ENCODE data around the gene C15orf61. TPM values are rescaled to one million over a fixed set of nuclear protein-coding genes. Genes with fewer than 3 reads are reported as not detected.

The C15orf61 gene
- total RNA-seq, 2 donors from 2014 or later: 9.8 to 10.1 TPM

DNA sequence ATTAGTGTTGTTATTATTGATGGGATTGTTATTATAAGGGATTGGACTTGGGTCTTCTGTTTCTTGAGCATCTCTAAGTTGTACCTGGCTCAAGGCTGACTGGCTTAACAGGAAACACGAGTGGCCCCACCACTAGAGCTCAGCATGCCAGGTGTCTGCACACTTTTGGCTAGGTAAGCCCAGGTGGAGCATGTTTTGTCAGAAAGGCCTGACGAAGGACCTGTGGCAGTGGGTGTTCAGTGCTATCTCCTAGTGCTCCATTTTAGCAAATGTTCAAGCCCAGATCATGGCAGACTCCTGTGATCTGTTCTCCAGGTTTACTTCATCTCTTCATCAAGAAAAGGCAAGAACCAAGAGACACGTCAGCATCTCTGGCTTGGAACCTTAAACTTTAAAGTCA is 24.9 kb downstream of the C15orf61 start:
- DNase-seq (no peak), ATAC-seq (no peak)
- intact Hi-C loops (cut with DNase I): no loop called here

DNA sequence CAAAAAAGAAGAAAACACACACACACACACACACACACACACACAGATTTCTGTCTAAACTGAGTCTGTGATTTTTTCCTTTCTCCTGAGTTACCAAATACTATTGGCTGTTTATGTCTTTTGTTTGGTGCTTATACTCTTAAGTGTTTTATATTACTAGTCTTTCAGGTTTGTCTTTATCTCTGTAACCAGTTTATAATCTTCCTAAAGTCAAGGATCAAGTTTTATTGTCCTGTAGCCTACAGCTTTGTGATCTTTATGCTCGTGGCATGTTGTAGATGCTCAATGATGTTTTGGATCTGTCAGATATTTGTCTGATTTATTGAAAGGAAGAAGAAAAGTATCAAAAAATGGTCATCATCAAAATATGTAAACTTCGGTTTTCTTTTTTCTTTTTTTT is 26.1 kb downstream of the C15orf61 start:
- intact Hi-C loops (cut with DNase I): no loop called here
- ATAC-seq: no peak

DNA sequence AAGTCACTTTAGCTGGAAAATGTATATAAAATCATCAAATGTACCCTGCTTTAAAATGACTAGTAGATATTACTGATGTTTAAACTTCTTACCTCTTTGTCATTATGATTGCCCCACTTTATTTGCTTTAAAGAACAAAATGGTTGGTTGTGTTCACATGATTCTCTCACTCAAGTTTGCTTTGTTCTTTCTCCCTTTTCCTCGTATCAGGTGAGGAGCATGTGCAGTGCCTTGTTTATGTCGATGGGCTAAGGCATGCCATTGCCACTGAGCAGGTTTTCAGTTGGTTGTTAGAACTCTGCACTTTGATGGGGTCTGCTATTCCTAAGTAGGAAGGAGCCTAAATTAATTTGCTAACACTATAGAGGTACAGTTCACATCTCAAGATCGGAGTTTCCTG is 26.9 kb downstream of the C15orf61 start:
- intact Hi-C loops (cut with DNase I): no loop called here
- ATAC-seq (no peak), DNase-seq (no peak)

More for the DNA sequence above, 26.1 kb downstream of the C15orf61 start:
- DNase-seq: no peak

DNA sequence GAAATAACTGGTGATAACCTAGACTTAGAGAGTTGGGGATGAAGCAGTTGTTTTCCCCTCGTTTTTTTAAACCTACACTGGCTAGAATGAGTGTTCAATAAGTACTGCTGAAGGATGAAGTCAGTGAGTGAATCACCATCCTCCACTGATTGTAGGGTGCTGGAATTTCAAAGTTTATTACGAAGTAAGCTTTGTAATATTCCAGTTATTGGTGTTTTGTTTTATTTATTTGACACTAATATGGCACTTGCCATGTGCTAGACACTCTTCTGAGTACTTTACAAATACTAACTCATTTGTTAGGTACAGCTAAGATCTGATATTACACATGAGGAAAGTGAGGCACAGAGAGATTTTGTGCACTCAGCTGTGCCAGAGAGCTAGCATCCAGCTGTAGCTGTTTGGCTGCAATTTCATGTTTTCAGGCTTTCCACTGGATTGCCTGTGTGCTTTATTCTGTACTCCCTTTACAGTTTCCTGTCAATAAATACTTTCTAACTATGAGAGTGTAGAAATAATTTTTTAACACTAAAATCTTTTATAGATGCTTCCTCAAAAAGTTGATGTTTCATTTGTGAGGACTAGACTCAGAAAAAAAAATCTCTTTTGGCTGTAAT is 27.4 kb downstream of the C15orf61 start:
- ATAC-seq (peak in 1 of 2 donors; percentile 58), DNase-seq (no peak)
- intact Hi-C loops (cut with DNase I): no loop called here

DNA sequence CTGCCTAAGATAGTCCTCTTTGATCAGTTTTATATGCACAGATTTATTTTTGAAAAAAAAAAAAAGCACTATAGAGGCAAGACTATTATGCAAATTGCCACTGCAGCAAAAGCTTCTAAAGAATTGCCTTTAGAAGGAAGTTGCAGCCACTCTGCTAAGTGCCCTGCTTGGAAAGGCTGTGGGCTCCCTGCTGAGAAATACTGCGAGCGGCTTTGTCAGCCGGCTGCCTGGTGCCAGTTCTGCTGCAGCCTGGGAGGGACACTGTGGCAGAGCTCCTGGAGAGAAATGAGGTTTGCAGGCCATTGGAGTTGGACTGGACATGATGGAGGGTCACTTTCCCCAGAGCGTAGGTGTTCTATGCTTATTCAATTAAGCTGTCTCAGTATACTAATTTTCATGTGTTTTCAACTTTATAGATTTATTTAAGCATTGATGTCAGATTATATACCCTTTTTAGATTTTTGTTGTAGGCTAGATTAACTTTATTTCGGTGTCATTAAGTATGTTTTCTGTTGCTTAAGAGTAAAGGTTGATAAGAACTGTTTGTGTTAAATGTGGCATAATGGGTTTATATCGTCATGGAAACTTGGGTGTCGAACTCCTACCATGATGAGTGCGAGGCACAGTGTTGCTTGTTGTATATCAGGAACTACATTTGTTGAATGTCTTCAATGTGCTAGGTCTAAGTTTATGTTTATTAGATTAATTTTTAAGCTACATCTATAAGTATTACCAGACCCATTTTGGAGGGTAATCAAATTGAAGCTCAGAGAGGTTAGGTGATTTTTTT is 28.1 kb downstream of the C15orf61 start:
- intact Hi-C loops (cut with DNase I): no loop called here
- ATAC-seq (peak; percentile 66 to 68), DNase-seq (no peak)

DNA sequence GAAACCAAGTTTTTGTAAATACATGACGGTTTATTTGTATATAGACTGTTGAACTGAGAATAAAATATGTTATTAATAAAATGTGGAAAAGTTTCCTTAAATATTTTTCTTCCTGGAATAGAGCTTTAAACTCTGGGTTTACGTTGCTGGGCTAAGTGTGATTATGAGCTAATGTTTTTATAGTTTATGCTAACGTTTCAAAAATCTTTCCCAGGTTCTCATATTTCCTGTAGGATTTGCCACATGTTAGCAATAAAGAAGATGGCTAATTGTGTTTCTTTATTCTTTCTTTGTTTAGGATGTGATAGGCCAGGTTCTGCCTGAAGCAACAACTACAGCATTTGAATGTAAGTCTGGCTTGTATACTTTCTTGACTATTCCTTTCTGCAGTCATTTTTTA is 28.8 kb downstream of the C15orf61 start:
- ATAC-seq: no peak
- intact Hi-C loops (cut with DNase I): no loop called here
- DNase-seq: no peak

DNA sequence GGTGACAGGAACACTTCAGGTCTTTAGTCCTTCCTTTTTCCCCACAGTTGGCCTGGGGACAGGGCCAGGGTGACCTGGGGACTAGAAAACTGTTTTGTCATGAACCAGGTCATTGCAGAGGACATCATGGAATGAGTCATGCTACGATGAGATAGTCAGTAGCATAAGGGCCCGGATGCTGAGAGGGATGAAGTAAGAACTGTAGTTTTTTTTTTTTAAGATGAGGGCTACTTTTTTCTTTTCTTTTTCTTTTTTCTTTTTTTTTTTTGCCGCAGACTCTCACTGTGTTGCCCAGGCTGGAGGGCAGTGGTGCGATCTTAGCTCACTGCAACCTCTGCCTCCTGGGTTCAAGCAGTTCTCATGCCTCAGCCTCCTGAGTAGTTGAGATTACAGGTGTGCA is 29.6 kb downstream of the C15orf61 start:
- DNase-seq: no peak
- intact Hi-C loops (cut with DNase I): no loop called here
- ATAC-seq: peak in 1 of 2 donors; percentile 74

DNA sequence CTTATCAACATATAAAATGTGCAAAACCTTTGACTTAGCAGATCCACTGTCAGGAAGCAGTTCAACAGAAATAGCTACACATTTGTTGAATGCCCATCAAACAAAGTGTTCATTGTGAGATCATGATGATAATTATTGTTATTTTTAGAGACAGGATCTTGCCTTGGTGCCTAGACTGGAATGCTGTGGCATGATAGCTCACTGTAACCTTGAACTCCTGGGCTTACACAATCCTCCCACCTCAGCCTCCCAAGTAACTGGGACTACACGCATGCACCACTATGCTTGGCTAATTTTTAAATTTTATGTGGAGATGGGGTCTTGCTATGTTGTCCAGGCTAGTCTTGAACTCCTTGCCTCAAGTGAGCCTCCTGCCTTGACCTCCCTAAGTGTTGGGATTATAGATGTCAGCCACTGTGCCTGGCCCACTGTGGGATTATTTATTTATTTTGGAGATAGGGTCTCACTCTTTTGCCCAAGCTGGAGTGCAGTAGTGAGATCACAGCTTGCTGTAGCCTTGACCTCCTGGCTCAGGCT is 30.3 kb downstream of the C15orf61 start:
- ATAC-seq (no peak), DNase-seq (no peak)
- intact Hi-C loops (cut with DNase I): no loop called here

DNA sequence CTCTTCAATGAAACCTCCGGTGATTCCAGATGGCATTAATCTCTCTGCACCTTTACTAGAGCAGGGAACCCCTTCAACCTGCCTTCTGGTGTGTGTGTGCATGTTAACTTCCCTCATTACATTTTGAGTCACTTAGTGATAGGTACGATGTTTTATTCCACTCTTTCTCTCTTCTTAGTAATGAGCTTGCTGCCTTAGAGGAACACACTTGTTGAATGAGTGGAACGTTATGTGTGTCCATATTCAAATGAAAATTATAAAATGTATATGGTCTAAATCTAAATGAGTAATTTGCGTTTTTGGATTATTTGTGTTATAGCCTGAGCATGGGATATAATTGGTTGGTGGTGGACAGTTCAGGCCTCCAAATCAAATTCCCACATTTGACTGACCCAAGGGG is 33.6 kb downstream of the C15orf61 start:
- no peak for DNase-seq
- ATAC-seq: no peak
- intact Hi-C loops (cut with DNase I): no loop called here

DNA sequence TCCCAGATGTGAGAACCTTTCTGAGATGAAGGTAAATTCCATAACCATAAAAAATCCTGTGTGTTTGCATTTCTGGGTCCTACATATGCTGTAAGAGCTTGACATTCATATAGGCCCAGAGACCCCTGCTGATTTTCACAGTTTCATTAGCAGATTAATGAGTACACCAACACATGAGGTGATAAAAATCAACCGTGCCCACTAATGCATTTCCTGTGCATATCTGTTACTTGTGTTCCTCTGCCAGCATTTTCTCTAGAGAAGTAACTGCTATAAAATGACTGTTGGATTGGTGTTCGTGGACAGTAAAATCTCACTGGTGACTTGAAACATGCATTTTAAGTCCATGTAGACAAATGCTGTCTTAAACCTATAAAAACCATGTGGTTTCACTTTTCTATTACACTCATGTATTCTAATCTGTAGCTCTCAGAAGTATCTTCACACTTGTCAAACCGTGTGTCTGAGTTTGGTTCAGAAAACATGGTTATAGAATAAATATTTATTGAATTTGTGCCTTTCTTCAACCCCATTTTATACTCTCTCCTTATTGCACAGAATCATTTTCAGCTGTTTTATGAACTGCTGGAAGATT is 36.1 kb downstream of the C15orf61 start:
- intact Hi-C loops (cut with DNase I): no loop called here
- ATAC-seq: no peak
- no peak for DNase-seq

DNA sequence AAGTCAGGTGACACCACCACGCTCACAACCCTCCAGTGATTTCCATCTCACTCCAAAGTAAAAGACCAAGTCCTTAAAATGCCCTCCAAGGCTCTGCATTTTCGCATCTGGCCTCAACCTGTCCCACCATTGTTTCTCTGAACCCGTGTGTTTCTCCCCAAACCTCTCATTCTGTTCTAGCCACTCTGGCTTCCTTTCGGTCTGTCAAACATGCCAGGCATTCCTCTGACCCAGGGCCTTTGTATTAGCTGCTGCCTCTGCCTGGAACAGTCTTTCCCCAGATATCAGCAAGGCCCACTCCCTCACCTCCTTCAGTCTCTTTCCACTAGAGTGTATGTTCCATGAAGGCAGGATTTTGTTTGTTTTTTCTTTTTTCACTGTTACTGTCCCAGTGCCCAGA is 37.6 kb downstream of the C15orf61 start:
- ATAC-seq: no peak
- intact Hi-C loops (cut with DNase I): no loop called here
- no peak for DNase-seq

DNA sequence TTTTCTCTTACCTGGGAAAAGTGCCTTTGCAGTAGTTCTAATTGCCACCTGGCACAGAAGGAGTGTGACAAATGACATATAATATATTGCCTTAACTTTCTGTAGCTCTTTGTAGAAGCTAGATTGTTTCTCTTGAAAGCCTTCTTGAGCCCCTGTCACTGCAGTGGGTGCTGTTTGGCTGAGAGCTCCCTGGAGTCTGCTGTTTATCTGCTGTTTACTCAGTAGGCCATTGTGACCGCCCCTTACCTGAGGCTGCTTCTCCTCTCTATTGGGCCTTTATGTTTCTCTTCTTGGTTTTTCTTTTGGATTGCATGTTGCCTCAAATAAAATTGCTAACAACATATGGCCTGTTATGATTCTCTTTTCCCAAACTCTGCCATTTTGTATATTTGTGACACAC is 38.2 kb downstream of the C15orf61 start:
- DNase-seq (no peak), ATAC-seq (no peak)

DNA sequence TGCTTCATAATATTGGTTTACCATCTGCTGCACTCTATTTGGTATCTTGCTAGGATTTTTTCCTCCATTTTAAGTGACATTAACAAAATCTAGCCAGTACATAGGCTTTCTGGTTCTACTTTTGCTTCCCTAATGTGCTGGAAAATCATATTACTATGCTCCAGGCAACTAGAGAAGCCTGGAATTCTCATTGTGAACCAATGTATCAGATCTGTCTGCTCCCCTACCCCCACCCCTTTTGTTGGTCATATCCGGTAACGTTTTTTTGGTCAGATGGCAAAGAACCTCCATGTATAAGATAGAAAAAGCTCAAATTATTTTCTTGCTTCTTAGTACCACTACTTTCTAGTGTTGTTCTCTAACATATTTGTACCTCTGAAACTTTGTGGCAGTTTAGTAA is 38.6 kb downstream of the C15orf61 start:
- intact Hi-C loops (cut with DNase I): no loop called here
- DNase-seq (no peak), ATAC-seq (no peak)

More for the DNA sequence above, 38.2 kb downstream of the C15orf61 start:
- intact Hi-C loops (cut with DNase I): no loop called here

DNA sequence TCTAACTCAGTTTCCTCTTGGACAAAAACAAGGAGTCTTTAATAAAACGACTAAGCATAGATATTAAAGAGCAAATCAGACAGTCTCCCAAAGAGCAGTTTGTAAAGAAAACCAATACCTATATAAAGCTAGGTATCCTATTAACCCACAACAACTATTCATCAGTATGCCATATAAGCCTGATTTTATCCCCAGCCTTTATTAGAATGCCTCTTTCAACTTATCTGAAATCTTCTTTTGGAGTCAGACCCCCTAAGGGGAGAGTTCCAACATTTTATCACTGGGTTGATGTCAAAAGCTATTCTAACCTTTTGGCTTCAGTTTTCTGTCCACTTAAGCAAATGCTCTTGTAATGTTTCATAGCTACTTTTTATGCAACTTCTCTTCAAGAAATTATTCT is 39.4 kb downstream of the C15orf61 start:
- ATAC-seq: no peak
- DNase-seq: no peak
- intact Hi-C loops (cut with DNase I): no loop called here

DNA sequence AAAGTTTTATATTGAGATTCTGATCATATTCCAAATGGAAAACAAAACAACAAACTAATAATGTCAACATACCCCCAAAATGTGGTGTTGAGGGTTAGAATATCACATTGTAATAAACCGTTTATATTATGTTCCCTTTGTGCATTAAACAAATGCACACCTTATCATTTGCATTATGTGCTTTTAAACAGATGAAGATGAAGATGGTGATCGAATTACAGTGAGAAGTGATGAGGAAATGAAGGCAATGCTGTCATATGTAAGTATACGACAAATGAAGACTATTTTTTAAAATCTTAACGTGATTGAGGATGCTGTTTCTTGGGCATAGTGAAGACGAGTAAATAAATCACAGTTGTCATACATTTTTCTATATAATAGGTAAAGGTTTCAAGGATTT is 42.2 kb downstream of the C15orf61 start:
- DNase-seq (no peak), ATAC-seq (no peak)
- intact Hi-C loops (cut with DNase I): no loop called here

DNA sequence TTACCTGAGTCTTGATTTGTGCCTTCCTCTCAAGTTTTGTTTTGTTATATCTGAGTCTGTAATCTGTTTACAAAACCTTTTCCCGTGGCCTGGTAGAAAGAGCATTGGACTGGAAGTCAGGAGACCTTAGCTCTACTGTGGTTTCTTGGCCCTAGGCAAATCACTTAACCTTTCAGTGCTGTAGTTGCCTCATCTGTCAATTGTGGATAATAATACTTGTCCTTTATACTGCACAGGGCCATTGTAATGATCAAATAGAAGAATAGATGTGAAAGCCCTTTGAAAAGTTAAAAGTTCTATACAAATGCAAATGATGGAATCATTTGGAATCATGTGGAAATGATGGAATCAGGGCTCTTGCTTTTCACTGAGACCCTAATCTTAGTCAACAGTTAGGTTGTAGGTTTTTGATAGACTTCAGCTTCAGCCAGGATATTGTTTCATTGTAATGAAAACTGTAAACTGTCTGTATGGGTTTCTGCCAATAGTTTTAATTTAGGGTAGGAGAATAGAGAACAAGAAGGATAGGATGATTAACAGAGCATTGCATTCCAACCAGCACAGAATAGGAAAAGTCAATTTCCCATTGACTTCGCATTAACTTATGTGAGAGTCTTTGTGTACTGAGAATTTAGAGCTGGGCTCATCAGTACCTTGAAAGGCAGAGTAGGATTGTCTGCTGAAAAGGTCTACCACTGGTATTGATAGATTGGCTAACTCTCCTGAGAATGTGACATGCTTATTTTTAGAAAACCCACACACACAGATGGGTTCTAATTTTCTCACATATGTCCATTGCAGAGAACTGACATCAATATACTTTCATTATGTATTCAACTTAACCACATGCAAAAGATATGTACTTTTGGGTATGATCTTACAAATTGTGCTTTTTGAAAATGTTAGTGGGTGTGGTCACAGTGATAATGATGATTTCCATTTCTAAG is 43.4 kb downstream of the C15orf61 start:
- DNase-seq (no peak), ATAC-seq (no peak)
- intact Hi-C loops (cut with DNase I): no loop called here

DNA sequence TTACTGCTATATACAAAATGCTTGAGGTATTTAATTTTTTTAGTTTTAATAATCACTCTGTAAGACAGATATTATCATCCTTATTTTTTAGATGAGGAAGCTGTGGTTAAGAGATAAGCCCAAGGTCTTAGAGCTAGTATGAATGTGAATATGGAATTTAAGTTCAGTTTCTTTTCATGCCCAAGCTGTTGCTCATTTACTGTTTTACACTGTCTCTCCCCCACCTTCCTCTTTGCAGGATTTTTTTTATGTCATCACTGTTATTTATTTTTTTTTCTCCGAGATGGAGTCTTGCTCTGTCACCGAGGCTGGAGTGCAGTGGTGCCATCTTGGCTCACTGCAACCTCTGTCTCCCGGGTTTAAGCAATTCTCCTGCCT is 44.0 kb downstream of the C15orf61 start:
- intact Hi-C loops (cut with DNase I): no loop called here
- ATAC-seq (no peak), DNase-seq (no peak)

DNA sequence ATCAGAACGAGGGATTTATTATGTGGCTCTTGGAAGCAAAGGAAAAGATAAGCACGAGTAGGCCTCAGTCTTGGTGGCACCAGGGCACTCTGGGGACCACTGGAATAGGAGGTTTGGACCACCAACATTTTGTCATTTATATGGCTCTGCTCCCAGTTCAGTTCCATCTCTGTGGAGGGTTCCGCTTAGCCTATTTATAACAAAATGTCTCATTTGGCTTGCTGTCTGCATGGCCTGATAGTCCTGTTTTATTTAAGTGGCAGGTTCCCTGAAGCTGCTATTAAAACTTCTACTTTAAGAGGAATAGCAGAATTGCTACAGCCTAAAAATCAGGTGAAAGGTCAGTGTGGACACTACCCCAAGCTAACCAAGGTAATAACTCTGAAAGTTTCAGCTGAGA is 48.7 kb downstream of the C15orf61 start:
- DNase-seq: no peak
- intact Hi-C loops (cut with DNase I): no loop called here
- ATAC-seq: peak in 1 of 2 donors; percentile 34

DNA sequence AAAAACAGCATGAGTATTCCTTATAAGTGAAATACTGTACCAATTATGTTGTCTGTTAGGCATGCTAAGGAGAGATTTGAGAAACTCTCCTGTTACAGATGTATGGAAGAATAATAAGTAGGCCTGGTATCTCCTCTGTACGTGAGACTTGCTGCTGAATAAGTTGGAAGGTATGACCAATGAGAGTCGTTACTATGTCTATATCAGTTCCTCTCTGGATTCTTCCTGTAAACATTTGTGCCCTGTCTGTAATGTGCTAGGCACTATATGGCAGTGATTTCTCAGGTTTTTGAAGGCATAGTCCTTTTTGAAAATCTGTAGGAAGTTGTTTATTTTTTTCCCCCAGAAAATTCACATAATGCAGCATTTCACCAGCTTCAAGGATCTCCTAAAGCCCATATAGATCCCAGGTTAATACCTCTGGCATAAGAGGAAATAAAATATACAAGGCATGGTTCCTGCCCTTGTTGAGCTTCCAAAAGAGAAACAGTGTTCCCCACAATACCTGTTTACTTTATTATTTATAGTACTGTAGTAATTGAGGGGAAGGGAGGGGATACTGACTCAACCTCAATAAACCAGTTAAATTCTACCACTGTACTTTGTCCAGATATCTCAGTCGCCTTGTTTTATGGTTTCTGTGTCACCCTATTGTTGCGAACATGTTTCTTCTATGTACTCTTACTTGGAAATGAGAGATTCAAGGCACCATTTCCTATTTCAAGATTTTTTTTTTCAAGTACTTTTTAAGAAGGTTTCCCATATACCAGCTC is 50.1 kb downstream of the C15orf61 start:
- intact Hi-C loops (cut with DNase I): no loop called here
- no peak for DNase-seq

More for the DNA sequence above, 50.1 kb downstream of the C15orf61 start:
- ATAC-seq: no peak
